SHP77 treated with DMSO at 0.1 percent for 48 hours (cell line): ENCODE measurements around the gene DNAJC1.
"Not testable (repeated sequence)": the region's sequence is repeated elsewhere in the genome, so short reads cannot be mapped to it uniquely, and the experiment has no call there.

ENCODE experiments used
- DNase-seq: peaks from one replicate; lab custom pipeline; 2025; lab: John Stamatoyannopoulos, UW

DNAJC1 gene

GRCh38 chr10:21724687-21725367 is 278.7 kb downstream of the DNAJC1 start:
- DNase-seq = peak; percentile 85

GRCh38 chr10:21724020-21724589 is 279.4 kb downstream of the DNAJC1 start:
- no peak for DNase-seq

GRCh38 chr10:21722209-21722608 is 281.3 kb downstream of the DNAJC1 start:
- DNase-seq = no peak

GRCh38 chr10:21721000-21721665 is 282.4 kb downstream of the DNAJC1 start:
- DNase-seq = no peak

- no peak for DNase-seq
These were observed 283.4 kb downstream of the DNAJC1 start for GRCh38 chr10:21720090-21720489.

GRCh38 chr10:21719502-21719901 is 284.0 kb downstream of the DNAJC1 start:
- no peak for DNase-seq

- not testable (repeated sequence) for DNase-seq
These were observed 286.0 kb downstream of the DNAJC1 start for GRCh38 chr10:21717437-21718054.

GRCh38 chr10:21715531-21716195 is 287.9 kb downstream of the DNAJC1 start:
- no peak for DNase-seq

GRCh38 chr10:21712975-21713374 is 290.6 kb downstream of the DNAJC1 start:
- no peak for DNase-seq

GRCh38 chr10:21707498-21707897 is 296.0 kb downstream of the DNAJC1 start:
- no peak for DNase-seq
